HFF-Myc (cell line): Measurements from ENCODE around the gene ASTN1.

Source experiments
- DNase-seq: peaks from one replicate; pipeline ENCODE4 v3.0.0-alpha.2; 2011; ENCODE audit warnings: low read depth; ENCODE audit errors: extremely low read depth
- H3K4me3 ChIP-seq: replicated peaks from 2 replicates; pipeline ENCODE4 v1.5.1; 2011; ENCODE audit warnings: low read depth, mild to moderate bottlenecking, control low read depth, low read length
- CTCF ChIP-seq: IDR thresholded peaks from 2 replicates; pipeline ENCODE4 v1.5.1; 2012; ENCODE audit warnings: mild to moderate bottlenecking, low read depth, low read length, control low read depth; ENCODE audit errors: missing control alignments

ASTN1 gene

GRCh38 chr1:176811511-176812288 lies 352.8 kb downstream of the ASTN1 start:
- DNase-seq = no peak
- no peak overlapping the region for H3K4me3 ChIP-seq
- TF ChIP-seq CTCF = no peak

GRCh38 chr1:176809292-176809691 lies 355.2 kb downstream of the ASTN1 start:
- no peak for DNase-seq
- TF ChIP-seq CTCF = no peak

More at GRCh38 chr1:176809292-176809691, 355.2 kb downstream of the ASTN1 start:
- no peak overlapping the region for H3K4me3 ChIP-seq
